Right lobe of liver (tissue), 6 donors: Measurements from ENCODE around the gene FRMPD4. TPM values are rescaled to one million over a fixed set of nuclear protein-coding genes. Genes with fewer than 3 reads are reported as not detected.

ENCODE experiments used
- ATAC-seq, 4 donors: fragments of 200-7000 bp; cut with Tn5 transposase; one replicate each; pipeline ENCODE4 v1.9.1; 2020; ENCODE audit warnings: mild to moderate bottlenecking in 4 of 4, moderate library complexity in 4 of 4
- DNase-seq, 3 donors: peaks; one replicate each; pipeline ENCODE4 v3.0.0-alpha.2; 2020
- H3K27ac ChIP-seq, 3 donors: fragments of 200-600 bp; one replicate each; pipeline ENCODE4 v1.8.0; 2022
- H3K27me3 ChIP-seq, 2 donors: fragments of 200-600 bp; one replicate each; pipeline ENCODE4 v1.8.0; 2022
- H3K36me3 ChIP-seq, 4 donors: fragments of 200-600 bp; sonication (generic) in 1 of 4; one replicate each; pipeline versions ENCODE4 v1.5.1 to v1.8.0; 2017 to 2022; ENCODE audit warnings: control low read depth in 1 of 4
- H3K4me1 ChIP-seq, 4 donors: fragments of 200-600 bp; sonication (generic) in 1 of 4; one replicate each; pipeline versions ENCODE4 v1.5.1 to v1.8.0; 2017 to 2022; ENCODE audit warnings: control low read depth in 1 of 4
- H3K4me3 ChIP-seq, 3 donors: fragments of 200-600 bp; one replicate each; pipeline ENCODE4 v1.8.0; 2022
- H3K9me3 ChIP-seq, 4 donors: fragments of 200-600 bp; sonication (generic) in 1 of 4; one replicate each; pipeline versions ENCODE4 v1.5.1 to v1.8.0; 2017 to 2022; ENCODE audit warnings: control low read depth in 1 of 4
- CTCF ChIP-seq, 4 donors: fragments of 200-600 bp in 3 of 4; fragments of 450-650 bp in 1 of 4; IDR thresholded peaks; one replicate each; pipeline versions ENCODE4 v1.5.1 to v1.8.0; 2016 to 2022; ENCODE audit warnings: antibody characterized with exemption in 4 of 4, mild to moderate bottlenecking in 2 of 4
- POLR2A ChIP-seq: fragments of 450-650 bp; IDR thresholded peaks from one replicate; pipeline ENCODE4 v1.6.1; 2017; ENCODE audit warnings: antibody characterized with exemption, mild to moderate bottlenecking
- WGBS: methylation state at CpG from one replicate; pipeline ENCODE4 v1.1.6; 2018; ENCODE audit warnings: low coverage, low lambda C conversion rate; ENCODE audit not compliant: insufficient coverage; ENCODE audit errors: missing lambda C conversion rate; 5-methylcytosine and 5-hydroxymethylcytosine counted together
- intact Hi-C, 2 donors: fragments of 100-400 bp; cut with DNase I; formaldehyde crosslinking; loops; one replicate each; pipeline versions ENCODE4 v1.11.2 to v1.14.1; 2022
- total RNA-seq, 6 experiments: library from RNA; depleted of rRNA in 2 of 6; stranded (reverse); fragments of >200 nt in 2 of 6; fragmentation: NEBNext Ultra II Directional in 3 of 6; extraction: Animal tissue kit (Norgen Biotek cat#: 25700) in 3 of 6; gene quantifications; one replicate each; pipeline versions ENCODE4 v1.1.0 to v1.2.4, GENCODE V29; 2016 to 2023
- donor health status: DM: no; HTN: yes; CAD: no.
- donor health status: DM: no; HTN: no; CAD: no.
- donor health status: DM: no; HTN: no; CAD: no.
- donor health status: DM: no; HTN: yes; CAD: no.
- donor health status: DM: no; HTN: yes; CAD: no.

The FRMPD4 gene
- total RNA-seq, 6 experiments from 2014 or later: 0.05 to 0.12 (median 0.06) TPM; not detected in 3

- Histone ChIP-seq H3K9me3 (no peaks in the 10 kb centered on the region), H3K36me3 (no peaks in the 10 kb centered on the region), H3K27me3 (no peaks in the 10 kb centered on the region), H3K4me3 (no peak overlapping the region), H3K27ac (no peak overlapping the region), H3K4me1 (no peaks in the 10 kb centered on the region)
- intact Hi-C loops: no loop called here
- no peak for ATAC-seq
- TF ChIP-seq CTCF (IDR thresholded peaks at IDR 0.05) (no peak), POLR2A (no peak)
- no CpG with 5 or more reads among the region's 1 CpG for WGBS
- no peak for DNase-seq
Measured at GRCh38 chrX:12263211-12263610, 124.9 kb downstream of the FRMPD4 start.

DNA sequence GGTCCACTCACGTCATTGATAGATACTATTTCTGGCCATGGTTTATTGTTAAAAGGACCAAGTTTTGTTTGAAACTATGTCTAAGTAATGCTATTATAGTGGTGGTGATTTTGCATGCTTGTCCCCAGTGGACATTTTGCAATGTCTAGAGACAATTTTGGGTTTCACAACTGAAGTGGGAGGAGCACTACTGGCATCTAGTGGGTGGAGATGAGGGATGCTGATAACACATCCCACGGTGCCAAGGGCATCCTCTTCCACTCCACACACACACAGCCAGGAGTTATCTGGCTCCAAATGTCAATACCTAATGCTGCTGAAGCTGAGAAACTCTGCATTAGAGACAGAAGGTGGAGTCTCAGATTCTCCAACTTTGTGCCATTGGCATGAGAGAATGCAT, 131.2 kb downstream of the FRMPD4 start:
- H3K9me3 ChIP-seq: no peaks in the 10 kb centered on the region
- ATAC-seq (no peak), DNase-seq (no peak)
- WGBS: 11% methylated on average over 2 of the region's 2 CpGs
- no peaks in the 10 kb centered on the region for H3K27me3 ChIP-seq
- no peak overlapping the region for H3K27ac ChIP-seq
- TF ChIP-seq CTCF (IDR thresholded peaks at IDR 0.05): no peak
- no peak for TF ChIP-seq POLR2A
- no peak overlapping the region for H3K4me3 ChIP-seq
- H3K4me1 ChIP-seq: no peaks in the 10 kb centered on the region
- no peaks in the 10 kb centered on the region for H3K36me3 ChIP-seq
- intact Hi-C loops: no loop called here

GRCh38 chrX:12278151-12278550, 139.9 kb downstream of the FRMPD4 start:
- H3K4me3 ChIP-seq: no peak overlapping the region
- H3K36me3 ChIP-seq: no peaks in the 10 kb centered on the region
- intact Hi-C loops: no loop called here
- no peaks in the 10 kb centered on the region for H3K27me3 ChIP-seq
- WGBS: 72% methylated on average over 1 of the region's 1 CpG
- TF ChIP-seq POLR2A: no peak
- TF ChIP-seq CTCF (IDR thresholded peaks at IDR 0.05): no peak
- DNase-seq: no peak
- ATAC-seq: no peak
- no peaks in the 10 kb centered on the region for H3K4me1 ChIP-seq
- H3K27ac ChIP-seq: no peak overlapping the region
- H3K9me3 ChIP-seq: no peaks in the 10 kb centered on the region

DNA sequence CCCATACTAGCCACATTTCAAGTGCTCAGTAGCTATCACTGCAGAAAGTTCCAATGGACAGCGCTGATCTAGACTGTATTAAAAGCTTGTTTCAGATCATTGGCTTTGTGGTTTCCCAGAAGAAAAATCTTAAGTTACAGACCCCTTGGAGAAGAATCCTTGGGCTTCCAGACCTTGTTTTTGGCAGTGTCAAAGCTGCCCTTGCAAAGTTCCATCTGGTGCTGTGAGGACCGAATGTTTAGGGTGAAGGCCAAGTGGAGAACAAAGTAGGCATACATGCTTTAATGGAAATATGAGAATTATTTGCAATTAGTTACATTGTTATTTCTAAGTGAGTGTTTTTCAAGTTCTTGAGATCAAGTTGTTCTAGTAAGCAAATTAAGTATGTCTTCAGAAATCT, 144.7 kb downstream of the FRMPD4 start:
- Histone ChIP-seq H3K27me3 (no peaks in the 10 kb centered on the region), H3K4me1 (no peaks in the 10 kb centered on the region), H3K4me3 (no peak overlapping the region), H3K27ac (no peak overlapping the region), H3K36me3 (no peaks in the 10 kb centered on the region), H3K9me3 (no peaks in the 10 kb centered on the region)
- intact Hi-C loops: no loop called here
- TF ChIP-seq POLR2A: no peak
- TF ChIP-seq CTCF (IDR thresholded peaks at IDR 0.05): no peak
- DNase-seq (no peak), ATAC-seq (no peak)
- 43% methylated on average over 2 of the region's 2 CpGs for WGBS
